Activated CD8-positive, alpha-beta memory T cell treated with anti-CD3 and anti-CD28 coated beads for 4 hours (primary cell): ENCODE results near the gene P2RX5.

Experiments used
- DNase-seq, 2 donors: peaks; one replicate each; pipeline ENCODE4 v3.0.0-alpha.2; 2020; ENCODE audit warnings: low read depth in 2 of 2

The P2RX5 gene

DNA sequence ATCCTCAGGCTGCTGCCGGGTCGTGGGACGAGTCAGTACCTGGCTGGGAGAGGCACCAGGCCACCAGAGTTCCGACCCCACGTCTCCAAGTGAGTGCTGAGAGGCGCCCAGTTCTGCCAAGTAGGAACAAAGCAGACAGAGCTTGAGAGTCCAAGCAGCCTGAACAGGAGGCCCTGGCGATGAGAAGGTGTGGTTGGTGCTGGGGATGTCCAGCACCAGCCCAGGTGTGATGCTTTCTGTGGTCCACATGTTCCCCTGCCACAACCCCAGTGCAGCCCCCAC is 38.4 kb downstream of the P2RX5 start:
- DNase-seq, result no peak

DNA sequence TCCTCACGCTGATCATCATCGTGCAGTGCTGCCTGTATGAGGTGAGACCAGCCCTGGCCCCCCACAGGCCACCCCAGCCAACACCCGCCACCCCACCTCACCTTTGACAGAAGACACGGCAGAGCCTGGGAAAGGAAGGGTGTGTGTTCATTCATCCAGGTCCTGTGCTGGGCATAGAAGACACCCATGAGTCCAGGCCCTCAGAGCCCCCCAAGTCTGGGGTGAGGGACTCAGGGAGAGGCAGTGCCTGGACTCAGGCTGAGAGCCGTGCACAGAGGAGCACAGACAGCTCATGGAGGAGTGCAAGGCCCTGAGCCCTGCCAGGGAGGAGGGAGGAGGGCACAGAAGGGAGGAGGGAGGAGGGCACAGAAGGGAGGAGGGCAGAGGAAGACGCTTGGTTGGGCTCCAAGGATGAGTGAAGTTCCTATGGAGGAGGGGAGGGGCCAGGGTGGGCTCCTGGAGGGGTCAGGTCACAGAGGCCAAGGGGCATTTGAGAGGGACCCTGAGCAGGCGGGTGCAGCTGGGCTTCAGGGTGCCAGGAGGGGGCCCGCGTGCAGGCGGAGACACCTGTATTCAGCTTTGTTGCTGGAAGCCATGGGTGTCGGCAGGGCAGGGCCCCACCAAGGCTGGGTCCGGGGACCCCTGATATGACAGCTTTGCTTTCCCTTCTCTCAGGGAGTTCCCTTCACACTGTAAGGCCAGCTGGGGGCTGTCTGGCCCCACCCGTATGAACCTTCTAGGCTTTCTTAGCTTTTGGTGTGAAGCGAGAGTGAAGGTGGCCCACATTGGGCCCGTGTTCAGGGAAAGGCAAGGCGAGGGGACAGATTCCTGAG is 39.0 kb downstream of the P2RX5 start:
- DNase-seq, result no peak

GRCh38 chr17:3656353-3656752 is 39.6 kb downstream of the P2RX5 start:
- no peak for DNase-seq

- no peak for DNase-seq
These were observed 40.2 kb downstream of the P2RX5 start for GRCh38 chr17:3655766-3656165.

- no peak for DNase-seq
These were observed 48.0 kb downstream of the P2RX5 start for GRCh38 chr17:3647769-3648555.

DNA sequence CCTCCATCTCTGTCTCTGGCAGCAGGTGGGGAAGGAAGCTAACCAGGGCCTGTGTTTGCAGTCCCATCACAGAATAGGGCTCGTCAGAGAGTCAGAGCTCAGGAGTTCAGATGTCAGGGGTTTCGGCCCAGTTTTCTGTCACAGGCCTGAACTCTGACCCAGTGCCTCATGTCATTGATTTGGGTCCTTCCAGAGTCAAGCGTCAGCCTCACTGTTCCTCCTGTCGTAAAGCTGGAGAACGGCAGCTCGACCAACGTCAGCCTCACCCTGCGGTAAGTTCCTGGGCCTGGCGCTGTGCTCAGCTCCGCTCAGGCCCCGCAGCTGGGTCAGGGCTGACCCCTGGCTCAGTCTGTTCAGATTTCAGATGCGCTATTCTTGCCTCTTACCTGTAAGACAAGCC is 48.7 kb downstream of the P2RX5 start:
- no peak for DNase-seq

DNA sequence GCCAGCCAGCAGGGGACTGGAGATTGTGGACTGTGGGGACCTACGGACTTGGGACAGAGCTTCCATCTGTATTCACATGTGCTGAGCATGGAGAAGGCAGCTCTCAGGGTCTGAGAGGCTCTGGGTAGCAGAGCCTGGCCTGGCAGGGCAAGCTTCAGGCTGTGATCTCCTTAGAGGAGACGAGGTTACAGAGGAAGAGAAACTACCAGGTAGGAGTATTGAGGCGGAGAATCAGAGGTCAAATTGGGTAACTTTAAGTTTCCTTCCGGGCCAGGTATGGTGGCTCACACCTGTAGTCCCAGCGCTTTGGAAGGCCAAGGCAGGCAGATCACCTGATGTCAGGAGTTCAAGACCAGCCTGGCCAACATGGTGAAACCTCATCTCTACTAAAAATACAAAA is 50.6 kb downstream of the P2RX5 start:
- no peak for DNase-seq

DNA sequence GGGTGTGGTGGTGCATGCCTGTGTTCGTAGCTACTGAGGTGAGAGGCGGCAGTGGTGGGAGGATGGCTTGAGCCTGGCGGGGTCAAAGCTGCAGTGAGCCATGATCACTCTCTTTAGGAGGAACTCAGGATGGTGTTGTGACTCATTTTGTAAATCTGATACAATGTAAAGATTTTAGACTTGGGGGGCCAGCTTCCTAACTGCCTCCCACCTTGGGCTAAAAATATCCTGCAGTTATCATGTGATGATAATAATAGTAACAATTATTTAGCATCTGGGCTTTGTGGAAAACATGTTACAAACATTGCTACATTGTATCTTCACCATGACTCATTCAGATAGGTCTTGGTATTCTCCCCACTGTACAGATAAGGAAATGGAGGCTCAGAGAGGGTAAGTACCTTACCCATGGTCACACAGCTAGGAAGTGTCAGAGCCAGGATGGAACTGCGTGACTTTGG is 52.0 kb downstream of the P2RX5 start:
- DNase-seq, result no peak

DNA sequence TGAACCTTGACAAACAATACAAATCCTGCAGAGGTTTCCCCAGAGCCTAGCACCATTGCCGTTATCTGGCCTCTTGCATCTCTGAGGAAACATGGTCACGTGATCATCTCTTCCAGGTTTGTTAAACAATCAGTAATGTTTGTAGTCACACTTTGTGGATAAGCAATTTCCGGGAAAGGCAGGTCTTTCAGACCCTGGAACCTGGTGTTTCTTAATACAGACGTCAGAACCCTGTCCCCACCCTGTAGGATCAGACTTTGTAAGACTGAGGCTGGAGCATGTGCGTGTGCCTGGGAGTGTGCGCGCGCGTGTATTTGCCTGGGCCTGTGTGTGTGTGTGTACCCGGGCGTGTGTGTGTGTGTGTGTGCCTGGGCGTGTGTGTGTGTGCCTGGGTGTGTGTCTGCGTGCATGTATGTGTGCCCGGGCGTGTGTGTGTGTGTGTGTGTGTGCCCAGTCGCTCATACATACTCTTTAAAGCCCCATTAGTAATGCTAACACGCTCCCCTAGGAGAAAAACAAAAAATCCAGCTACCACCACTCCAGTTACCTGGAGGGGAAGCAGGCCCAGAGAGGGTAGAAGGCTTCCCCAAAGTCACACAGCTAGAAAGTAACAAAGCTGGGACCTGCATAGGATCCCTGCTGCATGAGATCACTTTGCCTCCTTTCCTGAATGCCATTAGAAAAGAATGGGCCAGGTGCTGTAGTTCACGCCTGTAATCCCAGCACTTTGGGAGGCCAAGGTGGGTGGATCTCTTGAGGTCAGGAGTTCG is 54.1 kb downstream of the P2RX5 start:
- no peak for DNase-seq

- DNase-seq, result no peak
These were observed 54.9 kb downstream of the P2RX5 start for GRCh38 chr17:3641014-3641413.

DNA sequence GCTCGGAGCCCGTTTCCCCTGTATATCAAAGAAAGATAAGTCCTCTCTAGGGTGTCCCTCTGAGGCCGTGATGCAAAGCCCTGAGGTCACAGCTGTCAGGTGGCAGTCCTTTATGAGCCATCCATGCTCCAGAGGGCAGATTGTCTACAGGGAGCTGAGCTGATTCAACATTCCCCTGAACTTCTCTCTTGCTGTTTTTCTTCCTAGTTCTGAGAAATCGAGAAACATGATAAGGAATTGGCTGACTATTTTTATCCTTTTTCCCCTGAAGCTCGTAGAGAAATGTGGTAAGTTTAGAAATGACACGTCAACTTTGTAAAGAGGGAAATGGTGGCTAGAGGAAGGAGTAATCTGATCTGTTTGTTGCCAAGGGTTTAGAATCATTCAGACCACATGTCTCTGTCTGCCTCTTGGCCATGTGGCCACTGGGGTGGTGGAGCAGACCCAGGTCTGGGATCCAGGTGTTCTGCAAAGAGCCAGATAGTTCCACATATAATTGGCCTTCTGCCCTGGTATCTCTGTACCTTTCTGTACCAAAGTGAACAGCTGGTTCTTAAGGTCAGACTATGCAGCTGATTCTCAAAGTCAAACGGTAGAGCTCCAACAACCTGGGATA is 55.9 kb downstream of the P2RX5 start:
- DNase-seq, result no peak

- DNase-seq, result no peak
These were observed 59.0 kb downstream of the P2RX5 start for GRCh38 chr17:3636908-3637373.

GRCh38 chr17:3636154-3636907 is 59.6 kb downstream of the P2RX5 start, which contains the start of the genes CTNS and SHPK:
TSS of gene CTNS (plus strand) at chr17:3636760. CDS start at chr17:3640207, 3,447 bp downstream.
TSS of gene SHPK (minus strand) at chr17:3636250. CDS start at chr17:3636219, 31 bp downstream.
- DNase-seq, result peak; percentile 85 to 90

DNA sequence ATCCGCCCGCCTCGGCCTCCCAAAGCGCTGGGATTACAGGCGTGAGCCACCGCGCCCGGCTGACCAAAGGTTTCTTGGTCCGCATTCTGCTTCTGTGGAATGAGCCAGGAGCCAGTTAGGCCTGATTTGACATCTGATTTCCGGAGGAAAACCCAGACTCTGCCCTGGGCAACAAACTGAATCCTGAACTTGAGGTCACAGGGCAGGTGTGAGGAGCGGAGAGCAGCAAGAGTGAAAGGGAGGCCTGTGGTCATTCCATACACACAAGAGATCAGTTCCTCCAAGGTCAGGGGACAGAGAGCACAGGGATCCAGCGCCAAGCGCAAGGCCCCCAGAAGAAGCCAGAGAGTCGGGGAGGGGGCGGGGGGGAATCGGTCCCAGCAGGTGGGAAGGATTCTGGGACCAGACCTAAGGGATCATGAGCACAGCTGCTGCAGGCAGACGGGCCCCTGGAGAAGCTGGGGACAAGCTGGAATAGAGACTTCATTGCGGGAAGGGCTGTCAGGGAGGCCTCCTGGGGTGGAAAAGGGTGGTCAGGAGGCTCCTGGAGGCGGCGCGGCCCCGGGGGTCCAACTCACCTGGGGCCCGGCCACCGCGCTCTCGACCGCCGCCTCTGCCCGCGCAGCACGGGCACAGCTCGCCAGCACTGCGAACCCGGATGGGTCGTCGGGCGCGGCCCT is 60.3 kb downstream of the P2RX5 start:
- DNase-seq, result no peak

DNA sequence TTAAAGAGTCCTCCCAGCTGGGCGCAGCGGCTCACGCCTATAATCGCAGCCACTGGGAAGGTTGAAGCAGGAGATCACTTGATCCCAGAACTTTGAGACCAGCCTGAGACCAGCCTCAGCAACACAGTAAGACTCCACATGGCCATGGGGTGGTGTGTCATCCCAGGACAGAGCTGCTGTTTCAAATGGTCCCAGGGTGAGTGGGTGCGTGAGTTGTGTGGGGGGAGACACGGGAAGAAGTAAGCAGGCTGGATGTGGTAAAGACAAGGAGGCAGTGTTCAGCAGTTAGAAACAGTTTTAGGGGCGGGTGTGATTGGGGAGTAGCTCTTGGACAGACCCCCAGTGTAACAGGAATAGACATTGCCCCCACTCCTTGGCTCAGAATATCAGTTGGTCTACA is 63.7 kb downstream of the P2RX5 start:
- DNase-seq, result no peak

DNA sequence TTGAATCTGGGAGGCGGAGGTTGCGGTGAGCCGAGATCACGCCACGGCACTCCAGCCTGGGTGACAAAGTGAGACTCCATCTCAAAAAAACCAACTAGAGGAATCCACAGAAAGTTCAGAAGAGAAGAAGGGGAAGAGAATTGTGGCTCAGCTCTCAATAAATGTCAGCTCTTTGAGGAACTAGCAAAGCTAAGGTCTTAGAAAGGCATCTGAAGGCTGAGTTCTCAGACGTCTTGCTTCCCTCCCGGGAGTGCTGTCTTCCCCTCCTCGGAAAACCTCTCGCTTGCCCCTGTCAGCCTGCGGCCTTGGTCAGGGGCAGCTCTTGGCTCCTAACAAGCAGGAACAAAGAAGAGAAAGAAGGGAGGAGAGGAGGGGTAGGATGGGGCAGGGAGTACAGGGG is 65.2 kb downstream of the P2RX5 start:
- no peak for DNase-seq

- no peak for DNase-seq
These were observed 68.2 kb downstream of the P2RX5 start for GRCh38 chr17:3627769-3628167.

GRCh38 chr17:3626831-3627768 is 68.9 kb downstream of the P2RX5 start:
- no peak for DNase-seq
